Left ventricle myocardium inferior (tissue), 1 donor: ENCODE data around the gene CUBN. TPM values are rescaled to one million over a fixed set of nuclear protein-coding genes. Genes with fewer than 3 reads are reported as not detected.

Experiments
- DNase-seq: peaks from one replicate; pipeline ENCODE4 v3.0.0-alpha.2; 2020
- H3K27ac ChIP-seq: fragments of 200-600 bp; replicated peaks from 2 replicates; pipeline ENCODE4 v1.8.0; 2021
- H3K27me3 ChIP-seq: fragments of 200-600 bp; 2 replicates; pipeline ENCODE4 v1.8.0; 2021; ENCODE audit warnings: low read depth
- H3K36me3 ChIP-seq: fragments of 200-600 bp; 2 replicates; pipeline ENCODE4 v1.8.0; 2021
- H3K4me1 ChIP-seq: fragments of 200-600 bp; 2 replicates; pipeline ENCODE4 v1.8.0; 2021
- H3K4me3 ChIP-seq: fragments of 200-600 bp; 2 replicates; pipeline ENCODE4 v1.8.0; 2021; ENCODE audit warnings: mild to moderate bottlenecking, moderate library complexity
- H3K9me3 ChIP-seq: fragments of 200-600 bp; replicated peaks from 2 replicates; pipeline ENCODE4 v1.8.0; 2021
- intact Hi-C: fragments of 100-400 bp; cut with micrococcal nuclease; formaldehyde crosslinking; loops from one replicate; pipeline ENCODE4 v1.11.0; 2022
- total RNA-seq: library from RNA; stranded (reverse); fragmentation: NEBNext Ultra II Directional; extraction: Animal tissue kit (Norgen Biotek cat#: 25700); gene quantifications from one replicate; pipeline ENCODE4 v1.2.1, GENCODE V29; 2021
- TF ChIP-seq, protein P1 (sequence below): fragments of 200-600 bp; IDR thresholded peaks from 2 replicates; pipeline ENCODE4 v1.8.0; 2021; ENCODE audit warnings: antibody characterized with exemption, mild to moderate bottlenecking, borderline replicate concordance
- donor health status: DM: no; HTN: yes; CAD: no; lungs with severe emphysema.

CUBN gene
- total RNA-seq, 1 donor from 2014 or later = 0.44 TPM

DNA sequence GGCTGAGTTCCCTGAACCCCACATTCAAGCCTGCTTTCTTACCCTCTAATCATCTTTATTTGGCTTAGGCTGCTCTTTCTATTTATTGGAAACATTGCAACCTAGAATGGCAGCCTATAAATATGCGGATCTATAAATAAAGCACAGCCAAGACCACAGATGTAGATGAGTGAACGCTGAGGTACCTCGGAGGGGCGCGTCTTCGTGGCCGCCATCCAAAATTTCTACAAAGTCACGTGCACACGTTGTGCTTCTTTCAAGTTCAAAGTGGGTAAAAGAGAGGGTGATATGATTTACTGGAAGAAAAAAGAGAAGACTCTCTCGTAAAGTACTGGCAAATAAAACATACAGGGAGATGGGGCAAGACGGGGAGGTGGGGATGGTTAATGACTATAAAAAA, 179.8 kb downstream of the CUBN start:
- no peak overlapping the region for H3K4me3 ChIP-seq
- intact Hi-C loops = no loop called here

DNA sequence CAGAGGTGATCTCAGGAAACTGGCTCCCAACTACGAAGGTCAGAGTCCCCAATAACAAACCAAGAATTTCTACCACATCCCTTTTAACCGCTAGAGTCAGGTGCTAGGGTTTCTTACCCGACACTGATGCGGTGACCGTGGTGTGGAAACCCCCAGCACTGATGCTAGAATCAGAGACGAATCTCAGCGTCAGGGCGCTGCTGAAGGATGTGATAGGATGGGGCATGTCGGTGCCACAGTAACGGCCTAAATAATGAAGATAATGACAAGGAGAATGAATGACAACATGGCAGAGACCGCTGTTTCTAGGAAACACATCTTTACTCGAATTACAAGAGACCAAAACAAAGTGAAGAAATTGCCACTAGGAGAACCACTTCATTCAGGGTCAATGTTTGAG, 181.2 kb downstream of the CUBN start:
- peaks cover 35% of the 10 kb centered on the region for H3K4me1 ChIP-seq
- intact Hi-C loops = no loop called here
- H3K36me3 ChIP-seq = no peaks in the 10 kb centered on the region
- H3K27me3 ChIP-seq = no peaks in the 10 kb centered on the region
- H3K4me3 ChIP-seq = no peak overlapping the region
- H3K27ac ChIP-seq = no peak overlapping the region
- no peak for DNase-seq
- TF ChIP-seq, protein P1, sequence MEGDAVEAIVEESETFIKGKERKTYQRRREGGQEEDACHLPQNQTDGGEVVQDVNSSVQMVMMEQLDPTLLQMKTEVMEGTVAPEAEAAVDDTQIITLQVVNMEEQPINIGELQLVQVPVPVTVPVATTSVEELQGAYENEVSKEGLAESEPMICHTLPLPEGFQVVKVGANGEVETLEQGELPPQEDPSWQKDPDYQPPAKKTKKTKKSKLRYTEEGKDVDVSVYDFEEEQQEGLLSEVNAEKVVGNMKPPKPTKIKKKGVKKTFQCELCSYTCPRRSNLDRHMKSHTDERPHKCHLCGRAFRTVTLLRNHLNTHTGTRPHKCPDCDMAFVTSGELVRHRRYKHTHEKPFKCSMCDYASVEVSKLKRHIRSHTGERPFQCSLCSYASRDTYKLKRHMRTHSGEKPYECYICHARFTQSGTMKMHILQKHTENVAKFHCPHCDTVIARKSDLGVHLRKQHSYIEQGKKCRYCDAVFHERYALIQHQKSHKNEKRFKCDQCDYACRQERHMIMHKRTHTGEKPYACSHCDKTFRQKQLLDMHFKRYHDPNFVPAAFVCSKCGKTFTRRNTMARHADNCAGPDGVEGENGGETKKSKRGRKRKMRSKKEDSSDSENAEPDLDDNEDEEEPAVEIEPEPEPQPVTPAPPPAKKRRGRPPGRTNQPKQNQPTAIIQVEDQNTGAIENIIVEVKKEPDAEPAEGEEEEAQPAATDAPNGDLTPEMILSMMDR = no peak
- no peaks in the 10 kb centered on the region for H3K9me3 ChIP-seq

More for the DNA sequence above, 179.8 kb downstream of the CUBN start:
- no peak for DNase-seq
- TF ChIP-seq, protein P1 = no peak
- H3K36me3 ChIP-seq = no peaks in the 10 kb centered on the region
- H3K27ac ChIP-seq = no peak overlapping the region
- no peaks in the 10 kb centered on the region for H3K9me3 ChIP-seq
- H3K4me1 ChIP-seq = peaks cover 39% of the 10 kb centered on the region
- H3K27me3 ChIP-seq = no peaks in the 10 kb centered on the region

DNA sequence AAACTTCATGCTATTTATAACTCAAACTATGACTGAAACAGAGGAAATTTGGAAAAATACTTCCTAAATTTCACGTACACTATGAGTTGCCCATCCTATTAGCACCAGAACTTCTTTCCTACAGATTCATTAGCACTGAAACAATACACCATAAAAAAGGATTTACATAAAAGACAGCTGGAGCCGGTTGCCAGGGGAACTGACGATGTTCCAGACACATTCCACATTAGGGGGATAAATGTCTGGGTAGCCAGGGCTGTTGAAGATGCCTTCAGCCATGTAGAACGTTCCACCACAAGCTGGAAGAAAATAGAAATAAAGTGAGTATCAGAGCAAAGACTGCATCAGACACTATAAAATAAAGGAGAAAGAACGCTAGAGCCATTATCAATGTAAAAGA, 182.5 kb downstream of the CUBN start:
- Histone ChIP-seq H3K4me3 (no peak overlapping the region), H3K27me3 (no peaks in the 10 kb centered on the region)
- intact Hi-C loops = no loop called here

DNA sequence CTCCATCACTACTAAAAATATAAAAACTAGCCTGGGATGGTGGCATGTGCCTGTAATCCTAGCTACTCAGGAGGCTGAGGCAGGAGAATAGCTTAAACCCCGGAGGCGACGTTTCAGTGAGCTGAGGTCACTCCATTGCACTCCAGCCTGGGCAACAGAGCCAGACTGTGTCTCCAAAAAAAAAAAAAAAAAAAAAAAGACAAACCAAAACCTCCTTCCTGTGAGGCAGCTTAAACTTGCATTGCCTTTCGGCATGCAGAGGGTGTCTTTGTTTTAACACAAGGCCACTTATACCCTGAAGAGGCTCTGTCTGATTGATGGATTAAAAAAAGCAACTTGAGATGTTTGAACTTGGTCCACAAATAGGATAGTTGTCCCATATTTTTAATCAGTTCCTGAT, 184.0 kb downstream of the CUBN start:
- TF ChIP-seq, protein P1 = no peak
- peak overlapping the region; percentile 63 for H3K27ac ChIP-seq

More for the DNA sequence above, 182.5 kb downstream of the CUBN start:
- TF ChIP-seq, protein P1 = no peak
- no peak overlapping the region for H3K27ac ChIP-seq
- no peaks in the 10 kb centered on the region for H3K36me3 ChIP-seq
- no peak for DNase-seq
- peaks cover 23% of the 10 kb centered on the region for H3K4me1 ChIP-seq
- no peaks in the 10 kb centered on the region for H3K9me3 ChIP-seq

DNA sequence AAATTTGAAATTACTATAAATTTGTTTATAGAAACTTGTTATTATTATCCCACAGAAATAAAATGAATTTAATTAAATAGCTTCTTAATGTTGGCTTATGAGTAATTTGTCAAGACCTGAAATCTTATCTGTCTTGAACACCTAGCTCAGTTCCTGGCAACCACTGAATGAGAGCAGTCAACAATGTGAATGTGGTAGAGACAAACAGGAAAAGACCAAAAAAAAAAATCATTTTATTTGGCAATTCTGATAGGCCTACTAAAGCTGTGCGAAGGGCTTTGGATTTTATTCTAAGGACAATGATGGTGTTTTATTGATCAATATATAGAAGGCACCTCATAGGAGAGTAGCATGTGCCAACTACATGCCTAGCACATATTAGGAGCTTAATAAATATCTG, 184.6 kb downstream of the CUBN start:
- Histone ChIP-seq H3K27ac (peak overlapping the region; percentile 63), H3K4me3 (no peak overlapping the region), H3K4me1 (peaks cover 11% of the 10 kb centered on the region), H3K27me3 (no peaks in the 10 kb centered on the region), H3K36me3 (no peaks in the 10 kb centered on the region), H3K9me3 (no peaks in the 10 kb centered on the region)
- TF ChIP-seq, protein P1 = no peak
- intact Hi-C loops = no loop called here
- DNase-seq = no peak

More for the DNA sequence above, 184.0 kb downstream of the CUBN start:
- no peaks in the 10 kb centered on the region for H3K36me3 ChIP-seq
- H3K4me3 ChIP-seq = no peak overlapping the region
- DNase-seq = no peak
- no peaks in the 10 kb centered on the region for H3K9me3 ChIP-seq
- peaks cover 11% of the 10 kb centered on the region for H3K4me1 ChIP-seq
- intact Hi-C loops = no loop called here
- H3K27me3 ChIP-seq = no peaks in the 10 kb centered on the region
